HG02981 (cell line): ENCODE data around the gene LTB4R2.
A peak's percentile ranks its signal among the peaks of the same experiment; 100 is the strongest.

ENCODE experiments used
- ATAC-seq: cut with Tn5 transposase; IDR thresholded peaks from one replicate; pipeline ENCODE4 v1.9.1; 2021; ENCODE audit warnings: mild to moderate bottlenecking, moderate library complexity; ENCODE audit not compliant: unreplicated experiment

LTB4R2 gene, protein sequence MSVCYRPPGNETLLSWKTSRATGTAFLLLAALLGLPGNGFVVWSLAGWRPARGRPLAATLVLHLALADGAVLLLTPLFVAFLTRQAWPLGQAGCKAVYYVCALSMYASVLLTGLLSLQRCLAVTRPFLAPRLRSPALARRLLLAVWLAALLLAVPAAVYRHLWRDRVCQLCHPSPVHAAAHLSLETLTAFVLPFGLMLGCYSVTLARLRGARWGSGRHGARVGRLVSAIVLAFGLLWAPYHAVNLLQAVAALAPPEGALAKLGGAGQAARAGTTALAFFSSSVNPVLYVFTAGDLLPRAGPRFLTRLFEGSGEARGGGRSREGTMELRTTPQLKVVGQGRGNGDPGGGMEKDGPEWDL

DNA sequence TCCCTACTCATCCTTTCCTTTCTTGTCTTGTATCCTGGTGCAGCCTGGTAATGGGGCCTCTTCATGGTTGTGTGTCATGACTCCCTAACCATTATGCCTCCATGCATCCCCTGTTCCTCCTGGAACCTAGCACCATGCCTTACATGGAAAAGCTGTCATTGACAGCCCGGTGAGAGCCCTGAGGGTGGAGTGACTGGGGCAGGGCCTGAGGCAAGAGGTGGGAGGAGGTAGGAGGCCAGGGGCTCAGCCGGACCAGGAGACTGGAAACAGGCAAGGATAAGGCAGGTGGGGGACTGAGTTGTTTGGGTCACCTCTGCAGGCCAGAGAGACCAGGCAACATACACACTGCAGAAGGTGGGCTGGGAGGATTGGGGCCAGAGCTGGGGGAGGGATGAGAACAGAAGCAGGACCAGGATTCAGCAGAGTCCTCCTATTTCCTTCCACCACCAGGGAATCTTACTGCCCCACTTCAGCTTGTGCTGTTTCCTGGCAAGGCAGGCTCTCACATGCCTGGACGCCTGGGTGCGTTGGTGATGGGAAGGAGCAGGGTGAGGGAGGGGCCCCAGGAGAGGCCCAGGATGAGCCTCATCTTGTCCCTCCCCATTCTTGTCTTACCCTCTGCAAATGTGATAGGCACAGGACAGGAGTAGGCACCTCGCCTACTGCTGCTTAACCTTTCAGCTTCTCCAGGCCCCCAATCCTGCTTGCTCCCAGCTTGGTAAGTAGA is at the start of gene LTB4R2:
Gene LTB4R2 (plus strand): TSS at position 603 of the 727 bp plus-strand sequence. CDS start 525 bp downstream, outside the sequence.
- ATAC-seq, result no peak

DNA sequence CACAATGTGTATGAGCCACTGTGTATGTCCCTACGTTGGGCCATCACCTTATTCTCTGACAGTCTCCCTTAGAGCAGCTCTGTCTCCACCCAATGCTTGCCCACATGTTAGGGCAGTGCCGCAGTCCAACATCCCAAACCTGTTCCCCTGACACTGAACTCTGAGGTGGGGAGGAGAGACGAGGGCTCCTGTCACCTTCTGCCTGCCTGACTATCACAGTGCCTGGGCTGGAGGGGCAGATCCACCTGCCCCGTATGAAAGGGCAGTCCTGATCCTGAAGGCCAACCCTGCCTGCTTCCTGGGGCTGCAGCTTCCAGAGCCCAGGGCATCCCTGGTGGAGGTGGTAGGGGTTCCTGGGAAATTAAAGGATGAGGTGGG is 49.2 kb upstream of the LTB4R2 start:
- no peak for ATAC-seq

DNA sequence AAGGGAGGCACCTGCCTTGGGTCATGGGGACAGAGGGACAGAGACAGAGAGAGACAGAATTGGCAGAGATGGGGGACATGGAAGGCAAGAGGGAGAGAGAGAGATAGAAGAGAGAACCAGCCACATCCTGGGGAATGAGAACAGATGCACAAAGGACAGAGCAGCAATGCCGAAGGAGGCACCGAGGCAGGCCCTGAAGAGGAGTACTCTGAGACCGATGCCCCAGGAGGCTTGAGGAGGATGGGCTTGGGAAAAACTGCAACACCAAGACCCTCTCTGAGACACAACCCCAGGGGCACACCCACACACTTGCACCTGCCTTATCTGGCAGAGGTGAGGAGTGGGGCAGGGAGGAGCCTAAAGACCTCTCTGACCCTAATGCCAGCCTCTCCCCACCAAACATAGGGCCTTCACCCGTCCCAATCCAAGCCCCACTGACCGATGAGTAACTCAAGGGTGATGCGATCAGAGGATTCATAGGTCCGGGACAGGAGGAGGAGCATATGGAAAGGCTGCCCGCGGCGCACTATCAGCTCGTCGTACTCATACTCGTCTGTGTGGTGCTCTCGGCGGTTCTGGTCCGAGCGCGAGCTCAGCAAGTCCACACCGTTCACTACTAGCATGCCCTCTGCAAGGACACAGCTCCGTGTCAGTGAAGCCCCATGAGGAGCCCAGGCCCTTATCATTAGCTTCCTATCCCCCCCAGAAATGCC is 48.5 kb upstream of the LTB4R2 start:
- ATAC-seq, result no peak

DNA sequence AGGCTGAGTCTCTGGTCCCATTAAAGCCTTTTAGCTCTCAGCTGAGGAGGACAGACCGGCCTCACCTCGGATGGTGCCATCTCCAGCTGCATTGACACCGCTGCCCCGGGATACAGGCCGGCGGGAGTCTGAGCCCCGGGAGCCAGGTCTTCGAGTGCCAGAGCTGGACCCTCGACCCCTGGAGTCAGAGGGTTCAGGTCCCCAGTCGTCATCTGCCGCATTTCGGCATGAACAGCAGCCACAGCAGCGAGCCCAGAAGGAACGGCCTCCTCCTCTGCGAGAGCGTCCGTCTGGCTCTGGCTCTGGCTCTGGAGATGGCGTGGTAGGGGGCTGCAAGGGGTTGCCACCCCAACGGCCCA is 48.0 kb upstream of the LTB4R2 start:
- ATAC-seq, result no peak

DNA sequence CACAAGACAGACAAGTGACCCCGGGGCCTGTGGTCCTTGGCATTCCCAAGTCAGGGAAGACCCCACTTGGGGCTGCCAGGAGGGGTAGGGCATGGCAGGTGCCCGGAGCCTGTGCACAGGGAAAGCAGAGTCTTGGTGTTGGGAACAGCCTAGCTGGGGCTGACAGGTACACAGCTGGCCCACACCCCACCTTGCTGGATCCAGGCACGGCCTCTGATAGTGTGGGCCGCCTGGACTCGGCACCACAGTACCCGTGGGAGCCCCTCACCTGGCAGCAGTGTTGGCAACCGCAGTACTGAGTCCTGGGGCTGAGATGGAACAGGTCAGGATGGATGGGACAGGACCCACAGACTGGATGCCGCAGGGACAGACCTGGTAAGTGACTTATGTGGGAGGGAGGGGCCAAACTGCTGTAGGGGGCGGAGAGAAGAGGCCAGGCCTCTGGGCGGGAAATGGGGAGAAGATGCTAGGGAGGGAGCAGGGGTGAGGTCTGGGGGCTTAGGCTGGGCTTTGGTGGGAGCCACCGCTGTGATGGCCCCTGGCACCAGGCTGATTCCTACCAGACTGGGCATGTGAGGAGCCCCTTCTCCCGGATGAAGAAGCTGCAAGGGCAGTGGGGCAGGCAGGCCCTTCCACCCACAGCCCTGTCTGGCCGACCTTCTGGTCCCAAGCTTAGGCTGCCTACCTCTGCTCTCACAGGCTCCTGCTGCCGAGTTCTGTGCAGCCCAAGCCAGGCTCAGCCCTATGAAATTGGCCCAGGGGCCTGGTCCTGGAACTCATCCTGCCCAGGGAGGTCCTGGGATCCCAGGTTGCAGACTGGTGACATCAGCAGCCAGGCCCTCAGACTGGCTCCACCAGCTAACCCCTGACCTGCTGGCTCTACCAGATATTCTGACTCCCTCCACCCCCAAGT is 46.9 kb upstream of the LTB4R2 start, which contains the start of gene TGM1:
Gene TGM1 (minus strand): TSS at position 357 of the 913 bp plus-strand sequence. CDS start 825 bp downstream, outside the sequence.
- ATAC-seq, result no peak

DNA sequence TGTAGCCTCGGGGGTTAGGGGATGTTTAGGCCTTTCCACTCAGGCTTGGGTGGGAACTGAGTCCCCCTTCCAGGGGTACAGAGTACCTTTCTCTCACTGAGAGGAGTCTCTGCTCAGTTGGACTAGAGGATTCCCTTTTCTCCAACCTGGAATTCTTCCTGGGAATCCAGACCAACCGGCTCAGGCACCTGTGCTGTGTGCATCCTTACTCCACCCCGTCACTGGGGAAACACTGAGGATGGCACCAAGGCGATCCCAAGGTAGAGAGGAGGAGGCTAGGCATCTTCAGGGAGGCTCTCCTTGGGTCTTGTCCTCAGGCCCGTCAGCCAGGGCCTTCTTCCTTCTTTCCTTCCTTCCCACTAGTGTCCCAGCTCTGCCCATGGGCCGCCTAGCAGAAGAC is 46.1 kb upstream of the LTB4R2 start:
- no peak for ATAC-seq

DNA sequence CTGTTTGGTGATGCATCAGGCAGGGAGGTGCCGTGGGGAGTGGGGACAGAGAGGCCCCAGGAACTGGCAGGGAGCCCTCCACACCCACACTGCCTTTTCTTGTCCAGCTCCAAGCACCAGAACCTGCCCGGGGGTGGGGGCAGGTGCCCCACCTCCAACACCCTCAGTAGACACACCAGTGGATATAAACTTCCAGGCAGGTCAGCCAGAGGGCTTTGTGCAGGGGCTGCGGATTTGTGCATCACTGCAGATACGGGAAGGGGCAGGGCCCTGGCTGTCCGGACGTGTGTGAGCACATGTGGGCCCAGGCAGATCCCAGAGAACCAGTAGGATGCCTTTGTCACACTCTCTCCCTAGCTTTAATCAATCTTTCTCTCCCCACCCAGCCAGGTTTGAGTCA is 45.6 kb upstream of the LTB4R2 start:
- ATAC-seq, result no peak

DNA sequence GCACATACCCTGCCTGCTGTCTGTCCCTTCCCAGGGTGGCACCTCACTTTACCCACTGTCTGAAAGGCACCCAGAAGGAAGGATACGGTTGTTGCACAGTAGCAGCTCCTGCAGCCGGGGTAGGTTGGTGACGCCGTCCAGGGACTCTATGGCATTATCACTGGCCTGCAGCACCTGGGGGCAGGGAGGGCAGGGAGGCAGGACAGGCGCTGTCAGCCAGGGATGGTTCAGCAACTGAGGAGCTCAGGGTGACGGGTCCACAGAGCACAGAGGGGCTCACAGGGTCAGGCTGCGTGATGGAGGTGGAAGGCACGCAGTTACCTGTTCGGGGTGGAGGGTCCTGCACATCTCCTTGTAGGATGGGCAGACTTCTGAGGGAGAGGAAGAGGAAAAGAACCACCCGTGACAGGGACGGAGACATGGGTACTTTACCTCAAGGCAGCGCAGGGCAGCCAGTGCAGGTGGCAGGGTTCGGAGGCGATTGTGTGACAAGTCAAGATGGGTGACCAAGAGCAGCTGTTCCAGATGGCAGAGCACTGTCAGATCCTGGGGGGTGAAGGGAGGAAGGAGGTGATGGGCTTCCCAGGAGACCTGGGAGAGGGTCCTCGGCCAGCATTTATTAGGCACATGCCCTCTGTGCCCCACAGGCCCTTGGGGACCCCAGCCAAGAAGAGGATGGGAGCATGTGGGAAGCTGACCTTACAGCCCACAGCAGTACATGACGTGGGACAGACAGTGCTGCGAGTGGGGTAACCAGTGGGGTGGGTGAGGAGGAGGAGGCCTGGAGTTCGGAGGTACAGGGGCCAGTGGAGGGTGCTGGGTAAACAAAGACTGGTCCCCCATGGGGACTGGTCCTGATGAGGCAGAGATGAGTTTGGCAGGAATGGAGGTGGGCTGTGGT is 43.3 kb upstream of the LTB4R2 start:
- ATAC-seq, result no peak

DNA sequence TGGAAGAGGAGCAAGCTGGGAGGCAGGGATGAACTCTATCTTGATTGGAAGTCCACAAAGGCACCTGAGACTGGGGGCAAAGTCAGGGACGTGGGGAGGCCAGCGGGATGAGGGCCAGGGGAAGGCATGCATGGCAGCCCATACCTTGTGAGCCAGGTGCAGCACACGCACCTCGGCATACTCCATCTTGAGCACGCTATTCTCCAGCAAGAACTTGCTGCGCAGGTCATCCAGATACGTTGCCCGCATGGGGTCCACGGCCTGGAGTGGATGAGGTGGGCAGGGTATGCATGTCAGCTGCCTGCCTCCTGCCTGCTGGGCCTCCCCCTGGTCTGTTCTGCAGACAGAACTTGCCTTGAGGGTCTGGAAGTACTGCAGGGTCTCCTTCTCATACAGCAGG is 42.4 kb upstream of the LTB4R2 start:
- ATAC-seq, result no peak

DNA sequence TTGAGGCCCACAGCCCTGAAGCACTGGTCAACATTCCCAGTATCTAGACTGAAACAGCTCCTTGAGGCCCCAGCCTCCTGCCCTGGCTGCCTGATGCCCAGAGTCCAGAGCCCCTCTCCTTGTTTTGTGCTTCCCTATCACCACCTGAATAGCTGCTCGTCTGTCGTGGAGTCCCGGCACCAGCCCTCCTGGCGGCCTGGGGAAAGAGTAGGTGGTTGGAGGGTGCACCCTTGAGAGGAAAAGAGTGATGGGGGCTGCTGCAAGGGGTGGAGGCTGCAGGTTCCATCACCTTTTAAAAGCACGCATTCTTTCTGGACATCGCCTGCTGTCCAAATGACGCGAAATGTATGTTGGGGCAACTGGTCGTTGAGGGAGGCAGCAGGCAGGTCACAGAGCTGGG is 41.7 kb upstream of the LTB4R2 start:
- ATAC-seq, result no peak

DNA sequence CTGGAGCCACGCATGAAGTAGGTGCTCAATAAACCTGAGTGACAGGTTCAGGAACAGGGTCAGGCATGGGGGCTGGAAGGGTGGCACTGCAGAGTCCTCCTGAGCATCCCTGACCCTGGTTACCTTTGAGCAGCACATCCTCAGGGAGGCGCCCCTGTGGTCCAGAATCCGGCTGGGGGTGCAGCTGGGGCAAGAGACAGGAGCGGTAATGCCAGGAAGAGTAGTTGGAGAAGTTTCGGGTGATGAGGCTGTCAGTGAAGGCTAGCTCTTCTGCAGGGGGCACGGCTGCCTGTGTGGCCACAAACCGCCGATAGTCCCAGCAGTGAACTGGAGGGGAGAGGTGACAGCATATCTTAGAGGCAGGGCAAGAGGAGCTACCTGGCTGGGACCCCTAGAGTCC is 40.6 kb upstream of the LTB4R2 start:
- no peak for ATAC-seq

DNA sequence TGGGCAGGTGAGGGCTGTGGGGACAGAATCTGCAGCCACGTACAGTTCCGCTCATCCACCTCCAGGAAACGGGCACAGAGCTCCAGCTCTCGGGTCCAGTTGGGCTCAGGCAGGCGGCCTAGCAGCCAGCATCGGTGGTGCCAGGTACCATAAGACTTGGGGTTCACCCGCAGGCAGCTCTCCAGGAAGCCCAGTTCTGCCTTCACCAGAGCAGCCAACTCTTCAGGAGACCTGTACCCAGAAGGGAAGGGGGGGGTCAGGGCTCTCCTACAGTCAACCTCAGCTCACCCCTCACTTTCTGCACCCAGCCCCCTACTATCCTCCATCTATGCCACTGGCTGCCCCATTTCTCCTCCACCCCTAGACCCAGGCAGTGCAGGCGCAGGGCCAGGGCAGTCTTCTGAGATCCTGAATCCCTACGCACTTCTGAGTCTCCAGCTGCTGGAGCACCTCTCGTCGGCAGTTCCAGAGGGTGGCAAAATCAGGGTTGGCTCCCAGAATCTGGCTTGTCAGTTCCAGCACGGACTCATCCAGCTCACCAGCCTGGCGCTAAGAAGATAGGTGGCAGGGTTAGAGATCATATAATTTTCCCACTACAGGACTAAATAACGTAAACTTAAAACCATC is 39.9 kb upstream of the LTB4R2 start:
- no peak for ATAC-seq

DNA sequence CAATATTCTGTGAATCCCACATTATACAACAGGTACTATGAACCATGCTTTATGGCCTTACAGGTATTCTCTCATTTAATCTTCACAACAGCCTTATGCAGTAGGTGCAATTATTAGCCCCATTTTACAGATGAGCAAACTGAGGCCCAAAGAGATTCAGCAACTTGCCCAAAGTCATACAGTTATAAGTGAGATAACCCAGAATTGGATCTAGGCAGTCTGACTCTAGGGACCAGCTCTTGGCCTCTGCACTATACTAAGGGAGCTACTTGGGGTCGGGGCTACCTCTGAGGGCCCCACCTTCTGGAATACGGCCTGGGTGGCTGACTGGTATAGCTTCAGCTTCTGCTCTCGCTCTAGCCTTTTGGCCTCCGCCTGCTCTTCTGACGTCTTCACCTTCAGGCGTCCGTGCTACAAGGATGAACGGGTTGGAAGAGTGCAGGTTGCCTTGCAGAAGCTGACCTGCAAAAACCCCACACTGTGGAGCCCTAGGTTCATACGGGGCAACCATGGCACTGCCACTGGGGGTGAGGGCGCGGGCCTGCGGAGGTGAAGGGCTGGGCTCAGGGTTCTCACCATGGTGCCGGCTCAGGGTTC is 39.3 kb upstream of the LTB4R2 start:
- ATAC-seq, result peak; percentile 1

DNA sequence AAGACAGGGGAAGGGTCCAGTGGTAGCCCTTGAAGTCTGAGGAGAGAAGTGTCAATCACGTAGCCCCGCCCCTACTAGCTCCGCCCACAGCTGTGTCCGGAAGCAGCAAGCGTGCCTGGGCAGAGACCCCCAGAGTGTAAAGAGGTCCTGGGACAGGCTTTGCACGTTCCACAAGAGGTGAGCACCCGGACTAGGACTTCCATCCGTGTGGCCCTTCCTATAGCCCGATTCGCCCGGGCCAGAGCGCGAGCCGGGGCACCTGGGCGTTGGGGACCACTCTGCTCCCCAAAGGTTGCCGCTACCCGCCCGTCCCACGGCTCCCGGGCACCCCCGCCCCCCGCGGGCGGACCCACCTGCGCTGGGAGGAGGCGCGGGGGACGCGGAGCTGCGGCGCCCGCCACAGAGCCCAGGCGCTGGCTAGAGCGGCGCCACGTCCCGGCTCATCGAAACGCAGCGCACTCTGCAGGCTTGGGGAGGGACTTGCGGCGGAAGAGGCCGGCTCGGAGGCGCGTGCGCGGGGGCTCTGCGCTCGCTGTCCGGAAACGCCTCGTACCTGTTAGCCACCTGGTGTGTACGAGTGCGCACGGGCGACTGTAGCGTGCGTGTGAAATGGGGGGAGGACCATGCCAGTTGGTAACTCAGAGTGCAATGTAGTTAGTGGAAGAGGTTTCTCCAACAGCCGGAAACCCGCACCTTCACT is 38.7 kb upstream of the LTB4R2 start, which contains the start of gene RABGGTA:
Gene RABGGTA (minus strand): TSS at position 464 of the 700 bp plus-strand sequence. CDS start 482 bp downstream, outside the sequence.
- ATAC-seq, result peak; percentile 82

DNA sequence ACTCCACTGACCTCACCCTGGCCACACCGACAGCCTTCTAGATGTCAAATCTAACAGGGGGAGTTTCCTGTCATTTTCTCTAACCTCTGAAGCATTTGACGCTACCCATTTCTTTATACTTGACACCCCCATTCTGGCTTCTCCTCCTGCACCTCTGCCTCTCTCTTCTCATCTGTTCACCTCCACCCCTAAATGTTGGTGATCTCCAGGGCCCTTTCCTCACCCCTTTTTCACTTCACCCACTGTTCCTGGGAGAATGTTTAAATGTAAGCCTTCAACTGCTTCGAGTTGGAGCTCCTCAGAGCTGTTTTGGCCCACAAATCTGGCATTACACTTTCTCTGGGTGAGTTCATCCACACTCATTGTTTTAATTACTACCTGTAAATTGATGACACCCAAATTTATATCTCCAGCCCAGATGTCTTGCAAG is 38.1 kb upstream of the LTB4R2 start:
- no peak for ATAC-seq

DNA sequence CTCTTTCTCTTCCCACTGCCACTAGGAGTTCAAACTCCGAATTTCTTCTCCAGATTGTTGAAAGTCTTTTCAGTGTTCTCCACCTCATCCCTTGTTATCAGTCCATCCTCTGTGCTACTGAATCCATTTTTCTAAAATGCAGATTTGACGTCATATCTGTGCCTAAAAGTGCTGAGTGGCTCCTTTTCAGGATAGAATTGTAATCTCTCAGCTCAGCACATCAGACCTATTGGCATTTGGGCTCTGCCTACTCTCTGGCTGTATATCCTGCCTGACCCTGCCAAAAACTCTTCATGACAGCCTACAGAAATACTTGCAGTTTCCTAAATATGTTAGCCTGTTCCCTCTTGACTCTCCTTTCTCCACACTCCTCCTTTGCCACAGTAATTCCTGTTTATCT is 37.5 kb upstream of the LTB4R2 start:
- ATAC-seq, result no peak

DNA sequence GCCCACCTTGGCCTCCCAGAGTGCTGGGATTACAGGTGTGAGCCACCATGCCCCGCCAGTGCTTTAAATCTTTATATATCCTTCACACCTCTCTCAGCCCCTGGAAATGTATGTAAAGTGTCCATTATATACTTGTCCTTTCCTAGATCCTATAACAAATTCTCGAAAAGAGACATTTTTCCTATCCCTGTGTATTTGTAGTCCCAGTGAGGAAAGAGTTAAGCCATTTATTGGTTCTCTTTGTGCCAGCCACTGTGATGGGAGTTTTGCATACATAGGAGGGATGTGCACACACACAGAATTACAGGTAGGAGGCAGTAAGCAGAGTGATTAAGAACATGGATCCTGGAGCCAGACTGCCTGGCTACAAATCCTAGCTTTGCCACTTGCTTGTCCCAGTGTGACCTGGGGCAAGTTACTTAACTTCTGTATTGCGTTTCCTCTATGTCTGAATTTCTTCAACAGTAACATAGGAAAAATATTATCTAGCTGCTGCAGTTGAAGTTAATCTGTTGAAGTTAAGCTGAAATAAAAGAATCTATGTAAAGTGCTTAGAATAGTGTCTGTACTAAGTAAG is 36.4 kb upstream of the LTB4R2 start:
- ATAC-seq, result no peak

DNA sequence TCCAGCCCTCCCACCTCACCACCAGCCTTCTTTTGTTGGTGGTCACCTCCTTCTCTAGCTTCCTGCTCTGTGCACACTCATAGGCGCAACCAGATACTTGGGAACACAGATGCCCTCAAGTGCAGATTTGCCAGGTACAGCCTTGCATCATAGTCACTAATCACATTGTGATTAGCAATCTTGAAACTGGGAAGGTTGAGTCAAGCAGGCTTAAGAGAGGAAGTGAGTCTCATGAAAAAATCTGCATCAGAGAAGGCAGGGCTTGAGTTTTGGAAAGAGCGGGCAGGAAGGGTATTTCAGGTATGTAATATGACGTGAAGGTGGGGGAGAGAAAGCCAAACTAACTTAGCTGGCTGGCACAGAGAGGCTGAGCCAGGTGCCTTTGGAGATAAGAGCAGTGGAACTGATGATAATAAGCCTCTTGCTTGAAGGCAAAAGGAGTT is 35.8 kb upstream of the LTB4R2 start:
- peak; percentile 43 for ATAC-seq
